Midbrain (tissue), 1 donor: ENCODE data around the gene UGT2B10.

Experiments
- DNase-seq: peaks from one replicate; lab custom pipeline; 2025; lab: John Stamatoyannopoulos, UW

The UGT2B10 gene

DNA sequence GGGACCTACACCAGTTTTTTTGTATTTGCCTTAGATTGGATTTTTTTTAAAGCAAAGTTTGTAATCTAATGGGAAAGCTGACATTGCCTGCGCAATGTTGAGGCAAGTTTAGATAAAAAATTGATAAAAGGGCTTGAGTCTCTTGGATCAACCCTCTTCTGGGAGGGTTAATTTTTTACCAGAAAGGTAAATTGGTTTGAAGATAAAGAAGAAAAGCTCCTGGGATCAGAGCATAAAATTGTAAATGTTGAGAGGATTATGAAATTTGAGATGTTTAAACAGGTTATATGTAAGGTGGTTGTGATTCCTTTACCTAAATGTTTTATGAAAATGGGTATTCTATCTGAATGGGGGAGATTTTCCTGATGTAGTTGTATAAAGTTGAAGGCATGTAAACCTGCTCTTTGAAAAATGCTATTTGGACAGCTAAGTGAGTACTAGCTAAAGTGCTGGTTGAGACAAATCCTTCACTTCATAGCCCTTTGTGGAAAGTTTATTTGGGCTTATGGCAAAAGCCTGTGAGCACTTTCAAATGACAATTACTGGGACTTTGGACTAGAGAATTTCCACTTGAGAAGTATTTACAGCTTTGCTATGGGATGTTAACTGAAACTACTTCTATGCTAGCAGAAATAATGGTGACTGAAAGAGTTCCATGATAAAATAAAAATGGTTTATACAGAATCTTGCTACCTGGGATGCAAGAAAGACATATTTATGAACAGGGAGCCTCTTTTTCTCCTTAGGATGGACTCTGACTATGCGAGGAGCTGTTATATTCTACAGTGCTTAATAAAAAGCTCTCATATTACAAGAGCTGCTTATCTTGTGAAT lies 56.2 kb downstream of the UGT2B10 start:
- no peak for DNase-seq

- DNase-seq, result no peak
These were observed 57.1 kb downstream of the UGT2B10 start for GRCh38 chr4:68872643-68873502.

DNA sequence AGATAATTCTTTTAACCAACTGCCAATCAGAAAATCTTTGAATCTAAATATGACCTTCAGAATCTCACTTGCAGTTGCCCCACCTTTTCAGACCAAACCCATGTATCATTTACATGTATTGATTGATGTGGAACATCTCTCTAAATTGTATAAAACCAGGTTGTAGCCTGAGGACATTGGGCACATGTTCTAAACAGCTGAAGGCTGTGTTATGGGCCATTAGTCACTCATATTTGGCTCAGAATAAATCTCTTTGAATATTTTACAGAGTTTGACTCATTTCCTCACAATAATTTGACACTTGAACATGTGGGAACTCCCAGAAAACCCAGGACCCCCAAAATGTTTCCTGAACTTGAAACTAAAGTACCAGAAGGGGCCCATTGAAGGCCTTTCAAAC lies 58.7 kb downstream of the UGT2B10 start:
- DNase-seq, result no peak

DNA sequence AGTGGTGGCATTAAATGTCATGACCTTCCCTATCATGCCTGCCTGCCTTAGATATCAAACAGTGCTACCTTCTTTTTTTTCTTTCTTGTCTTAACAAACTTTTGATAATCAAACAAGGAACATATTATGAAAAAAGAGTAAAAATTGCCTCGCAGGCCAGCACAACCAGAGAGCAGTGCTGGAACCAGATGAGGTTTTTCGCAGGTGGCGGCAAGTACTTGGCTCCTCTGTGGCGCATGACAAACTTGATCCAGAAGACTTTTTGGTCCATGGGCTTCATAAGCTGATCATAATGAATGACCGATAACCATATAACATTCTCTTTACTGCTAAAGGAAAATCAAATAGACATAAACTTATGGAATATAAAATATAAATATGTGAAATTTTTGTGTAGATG lies 61.8 kb downstream of the UGT2B10 start:
- no peak for DNase-seq

DNA sequence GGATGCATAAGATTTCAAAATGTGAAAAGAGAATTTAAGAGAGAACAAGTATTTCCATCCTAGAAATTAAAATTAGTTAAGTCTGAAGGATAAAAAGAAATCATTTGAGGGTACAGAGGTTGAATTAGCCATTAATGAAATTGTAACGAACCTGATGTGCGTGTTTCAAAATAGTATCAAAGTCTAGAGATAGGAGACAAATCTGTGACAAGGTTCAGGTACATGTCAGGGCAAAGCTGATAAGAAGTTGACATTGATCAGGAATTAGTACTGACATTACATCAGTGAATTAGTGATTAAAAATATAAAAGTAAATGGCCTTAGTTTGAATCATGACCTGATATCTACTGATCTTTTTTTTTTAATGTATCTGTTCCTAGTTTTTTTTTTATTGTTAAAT lies 62.3 kb downstream of the UGT2B10 start:
- no peak for DNase-seq
